GM19438 (cell line): ENCODE results near the gene PPM1M.

ENCODE experiments used
- ATAC-seq: cut with Tn5 transposase; IDR thresholded peaks from one replicate; pipeline ENCODE4 v1.9.1; 2021; ENCODE audit warnings: low read depth; ENCODE audit not compliant: unreplicated experiment

Gene PPM1M

GRCh38 chr3:52215351-52215750 is 30.2 kb upstream of the PPM1M start:
- no peak for ATAC-seq

- ATAC-seq: no peak
These were observed 28.8 kb upstream of the PPM1M start for GRCh38 chr3:52216585-52217408.

GRCh38 chr3:52217409-52217805 is 28.2 kb upstream of the PPM1M start:
- no peak for ATAC-seq

GRCh38 chr3:52218026-52218425 is 27.5 kb upstream of the PPM1M start:
- no peak for ATAC-seq

GRCh38 chr3:52218454-52218853 is 27.1 kb upstream of the PPM1M start:
- no peak for ATAC-seq

GRCh38 chr3:52218937-52219650 is 26.5 kb upstream of the PPM1M start:
- no peak for ATAC-seq

- ATAC-seq: peak; percentile 49
These were observed 25.1 kb upstream of the PPM1M start for GRCh38 chr3:52220380-52221026.

- no peak for ATAC-seq
These were observed 24.4 kb upstream of the PPM1M start for GRCh38 chr3:52221141-52221562.

GRCh38 chr3:52221563-52222318 is 23.8 kb upstream of the PPM1M start:
- ATAC-seq: no peak

GRCh38 chr3:52222319-52223221 is 23.0 kb upstream of the PPM1M start:
- no peak for ATAC-seq

GRCh38 chr3:52223449-52224408 is 21.8 kb upstream of the PPM1M start:
- ATAC-seq: no peak

- peak; percentile 82 for ATAC-seq
These were observed 19.9 kb upstream of the PPM1M start, which contains the start of gene TLR9 for GRCh38 chr3:52225452-52226228. Gene TLR9, minus strand, starts transcription at chr3:52225645. Its CDS starts 116 bp downstream, at chr3:52225529.

GRCh38 chr3:52226229-52226817 is 19.2 kb upstream of the PPM1M start:
- peak; percentile 5 for ATAC-seq

- ATAC-seq: no peak
These were observed 18.4 kb upstream of the PPM1M start for GRCh38 chr3:52227117-52227516.

- ATAC-seq: no peak
These were observed 17.8 kb upstream of the PPM1M start for GRCh38 chr3:52227766-52228165.

GRCh38 chr3:52228266-52228665 is 17.3 kb upstream of the PPM1M start:
- no peak for ATAC-seq

- ATAC-seq: no peak
These were observed 16.7 kb upstream of the PPM1M start for GRCh38 chr3:52228751-52229291.
